ENCODE results near the gene TMEM109. TPM values are rescaled to one million over a fixed set of nuclear protein-coding genes. Genes with fewer than 3 reads are reported as not detected.

TMEM109 gene
- total and polyA plus RNA-seq, 2 experiments from 2014 or later, result 17.4 to 17.7 TPM

DNA sequence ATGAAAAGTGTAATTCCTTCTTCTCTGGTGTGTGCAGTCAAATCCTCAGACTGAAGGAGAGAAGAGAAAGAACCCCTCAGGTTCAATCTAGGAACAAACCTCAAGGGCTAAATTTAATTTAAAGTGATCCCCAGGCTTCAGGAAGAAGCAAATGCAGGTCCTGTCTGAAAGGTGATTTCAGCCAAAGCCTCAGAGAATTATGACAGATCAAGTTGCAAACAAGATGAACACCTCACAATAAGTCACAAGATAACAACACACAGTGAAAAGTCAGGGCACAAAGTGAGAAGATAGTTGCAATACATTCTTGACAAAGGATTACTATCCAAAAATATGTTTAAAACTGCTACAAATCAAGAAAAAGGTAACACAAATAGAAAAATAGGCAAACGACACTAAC lies 34.9 kb upstream of the TMEM109 start (continued):
- TF ChIP-seq, protein P1, sequence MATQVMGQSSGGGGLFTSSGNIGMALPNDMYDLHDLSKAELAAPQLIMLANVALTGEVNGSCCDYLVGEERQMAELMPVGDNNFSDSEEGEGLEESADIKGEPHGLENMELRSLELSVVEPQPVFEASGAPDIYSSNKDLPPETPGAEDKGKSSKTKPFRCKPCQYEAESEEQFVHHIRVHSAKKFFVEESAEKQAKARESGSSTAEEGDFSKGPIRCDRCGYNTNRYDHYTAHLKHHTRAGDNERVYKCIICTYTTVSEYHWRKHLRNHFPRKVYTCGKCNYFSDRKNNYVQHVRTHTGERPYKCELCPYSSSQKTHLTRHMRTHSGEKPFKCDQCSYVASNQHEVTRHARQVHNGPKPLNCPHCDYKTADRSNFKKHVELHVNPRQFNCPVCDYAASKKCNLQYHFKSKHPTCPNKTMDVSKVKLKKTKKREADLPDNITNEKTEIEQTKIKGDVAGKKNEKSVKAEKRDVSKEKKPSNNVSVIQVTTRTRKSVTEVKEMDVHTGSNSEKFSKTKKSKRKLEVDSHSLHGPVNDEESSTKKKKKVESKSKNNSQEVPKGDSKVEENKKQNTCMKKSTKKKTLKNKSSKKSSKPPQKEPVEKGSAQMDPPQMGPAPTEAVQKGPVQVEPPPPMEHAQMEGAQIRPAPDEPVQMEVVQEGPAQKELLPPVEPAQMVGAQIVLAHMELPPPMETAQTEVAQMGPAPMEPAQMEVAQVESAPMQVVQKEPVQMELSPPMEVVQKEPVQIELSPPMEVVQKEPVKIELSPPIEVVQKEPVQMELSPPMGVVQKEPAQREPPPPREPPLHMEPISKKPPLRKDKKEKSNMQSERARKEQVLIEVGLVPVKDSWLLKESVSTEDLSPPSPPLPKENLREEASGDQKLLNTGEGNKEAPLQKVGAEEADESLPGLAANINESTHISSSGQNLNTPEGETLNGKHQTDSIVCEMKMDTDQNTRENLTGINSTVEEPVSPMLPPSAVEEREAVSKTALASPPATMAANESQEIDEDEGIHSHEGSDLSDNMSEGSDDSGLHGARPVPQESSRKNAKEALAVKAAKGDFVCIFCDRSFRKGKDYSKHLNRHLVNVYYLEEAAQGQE (IDR thresholded peaks at IDR 0.05; ENCODE audit: unreplicated experiment), result no peak
- no peak for TF ChIP-seq EZH2 (IDR thresholded peaks at IDR 0.05; ENCODE audit: low read depth, unreplicated experiment)
- TF ChIP-seq, protein P2, sequence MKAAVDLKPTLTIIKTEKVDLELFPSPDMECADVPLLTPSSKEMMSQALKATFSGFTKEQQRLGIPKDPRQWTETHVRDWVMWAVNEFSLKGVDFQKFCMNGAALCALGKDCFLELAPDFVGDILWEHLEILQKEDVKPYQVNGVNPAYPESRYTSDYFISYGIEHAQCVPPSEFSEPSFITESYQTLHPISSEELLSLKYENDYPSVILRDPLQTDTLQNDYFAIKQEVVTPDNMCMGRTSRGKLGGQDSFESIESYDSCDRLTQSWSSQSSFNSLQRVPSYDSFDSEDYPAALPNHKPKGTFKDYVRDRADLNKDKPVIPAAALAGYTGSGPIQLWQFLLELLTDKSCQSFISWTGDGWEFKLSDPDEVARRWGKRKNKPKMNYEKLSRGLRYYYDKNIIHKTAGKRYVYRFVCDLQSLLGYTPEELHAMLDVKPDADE (IDR thresholded peaks at IDR 0.05), result no peak
- no peak for TF ChIP-seq STAT1 (IDR thresholded peaks at IDR 0.05; ENCODE audit: unreplicated experiment)
- no peak for TF ChIP-seq NANOG (IDR thresholded peaks at IDR 0.05; ENCODE audit: borderline replicate concordance)
- TF ChIP-seq ZNF114 (CRISPR knock-in tag; IDR thresholded peaks at IDR 0.05), result no peak
- TF ChIP-seq EZH2phosphoT487 (IDR thresholded peaks at IDR 0.05; ENCODE audit: unreplicated experiment), result no peak
- no peak for TF ChIP-seq POLR2AphosphoS5 (IDR thresholded peaks at IDR 0.05; ENCODE audit: low read depth)
- TF ChIP-seq JUNB (IDR thresholded peaks at IDR 0.05; ENCODE audit: unreplicated experiment), result no peak

DNA sequence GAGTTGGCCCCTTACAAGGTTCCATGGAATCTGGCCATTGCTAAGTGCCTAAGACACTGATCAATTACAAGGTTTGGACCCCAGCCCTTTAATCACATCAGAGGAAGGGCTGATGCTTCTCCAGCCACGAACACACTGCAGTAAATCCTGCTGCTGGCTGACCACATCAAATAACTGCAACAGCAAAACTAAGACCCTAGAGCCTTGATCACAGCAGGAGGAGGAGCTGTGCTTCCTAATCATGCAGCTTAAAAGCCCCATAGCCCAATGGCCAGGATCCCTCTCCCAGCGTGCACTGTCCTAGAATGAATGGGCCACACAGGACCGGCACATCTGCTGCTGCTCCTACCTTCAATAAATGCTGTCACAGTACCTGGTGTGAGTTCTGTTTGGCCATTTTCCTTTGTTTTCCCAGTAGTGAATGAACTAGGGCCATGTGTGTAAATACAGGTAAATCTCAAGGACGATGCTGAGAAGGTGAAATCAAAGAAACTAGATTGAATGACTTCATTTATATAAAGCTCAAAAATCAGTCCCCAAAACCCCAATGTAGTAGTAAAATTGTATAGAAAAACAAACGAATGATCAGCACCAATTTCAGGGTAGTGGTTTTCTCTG lies 33.9 kb upstream of the TMEM109 start:
- no peak overlapping the region for H3K4me2 ChIP-seq
- no peak for ATAC-seq
- H3F3A ChIP-seq (replicated peaks; ENCODE audit: low read depth), result no peaks in the 10 kb centered on the region
- H3K27me3 Mint-ChIP-seq (ENCODE audit: insufficient read depth, low read depth, poor library complexity), result no peaks in the 10 kb centered on the region
- no peak overlapping the region for H3K27ac ChIP-seq (ENCODE audit: low read depth)
- DNase-seq (ENCODE audit: low spot score), result no peak
- TF ChIP-seq ZNF114 (CRISPR knock-in tag; IDR thresholded peaks at IDR 0.05) (no peak), JUNB (IDR thresholded peaks at IDR 0.05; ENCODE audit: unreplicated experiment) (no peak)
- no peaks in the 10 kb centered on the region for H3K79me2 ChIP-seq (replicated peaks; ENCODE audit: insufficient read depth)
- H3K27ac Mint-ChIP-seq, result no peak overlapping the region
- H3K9me2 ChIP-seq (ENCODE audit: insufficient read depth), result no peaks in the 10 kb centered on the region
- no peaks in the 10 kb centered on the region; the same call in 2 of the 3 replicates for H3K36me3 Mint-ChIP-seq (ENCODE audit: low read depth)
- H4K20me1 ChIP-seq (replicated peaks; ENCODE audit: insufficient read depth), result peaks cover 7% of the 10 kb centered on the region
- no peaks in the 10 kb centered on the region for H3K36me3 ChIP-seq (ENCODE audit: insufficient read depth)
- no peaks in the 10 kb centered on the region for H3K4me1 Mint-ChIP-seq
- no peak overlapping the region for H3K4me3 ChIP-seq
- no peaks in the 10 kb centered on the region for H3K27me3 ChIP-seq (ENCODE audit: insufficient read depth)
- H3K4me3 Mint-ChIP-seq, result no peak overlapping the region
- no peak overlapping the region for H2AFZ ChIP-seq
- no peaks in the 10 kb centered on the region for H3K4me1 ChIP-seq (ENCODE audit: insufficient read depth)
- no peaks in the 10 kb centered on the region for H3K9me3 Mint-ChIP-seq

Measured in GM23338 (cell line).